ENCODE measurements around the gene CYB5RL. TPM values are rescaled to one million over a fixed set of nuclear protein-coding genes. Genes with fewer than 3 reads are reported as not detected.

CYB5RL gene
- total and polyA plus RNA-seq, 2 donors (not counting 3 experiments of a cell fraction or from before 2014, with no cell fraction given) = 5.8 to 8.6 TPM

DNA sequence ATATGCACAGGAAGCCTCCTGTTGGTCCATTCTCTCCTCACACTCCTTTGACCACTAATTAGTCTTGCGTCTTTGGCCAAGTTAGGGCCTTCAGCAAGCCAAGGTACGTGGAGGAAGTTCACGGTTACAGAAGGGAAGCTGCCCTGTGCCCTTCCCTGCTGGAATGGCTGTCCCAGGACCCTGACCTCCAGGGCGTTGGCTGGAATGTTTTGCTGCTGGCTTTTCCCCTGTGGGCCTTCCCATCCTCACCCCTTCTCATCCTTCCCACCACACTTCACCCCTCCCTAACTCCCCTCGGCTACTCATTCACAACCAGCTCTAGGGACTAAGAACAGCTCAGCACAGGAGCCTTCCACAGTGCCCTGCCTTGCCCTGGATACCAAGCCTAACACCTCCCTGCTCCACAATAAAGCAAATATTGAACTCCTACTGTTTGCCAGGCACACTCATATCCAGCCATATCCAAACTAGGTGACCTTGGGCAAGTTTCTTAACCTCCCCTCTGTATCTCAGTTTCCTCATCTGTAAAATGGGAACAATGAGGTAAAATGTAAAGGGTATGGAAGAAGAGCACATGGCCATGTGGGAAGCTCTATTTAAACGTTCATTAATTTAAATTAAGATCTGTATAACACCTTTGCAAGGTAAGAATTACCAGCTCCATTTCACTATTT is 38.2 kb downstream of the CYB5RL start:
- no peak overlapping the region for H3K27ac ChIP-seq (ENCODE audit: insufficient read depth, low read depth, low read length)
- ChIA-PET CTCF (interaction anchor here (1.1 kb wide), 1 partner anchor 20 kb away, joined by 3 read pairs; no protein-coding TSS in a partner anchor), POLR2A (no interaction called here)
- H3K9me1 ChIP-seq (replicated peaks; ENCODE audit: control insufficient read depth, extremely low read depth, insufficient read depth, low read length) = no peaks in the 10 kb centered on the region
- no peaks in the 10 kb centered on the region for H4K20me1 ChIP-seq (replicated peaks; ENCODE audit: control insufficient read depth, extremely low read depth, insufficient read depth, low read length)
- no peak for DNase-seq (ENCODE audit: low read depth, low spot score)
- no peaks in the 10 kb centered on the region for H3K27me3 ChIP-seq (ENCODE audit: control insufficient read depth in 2 of 2, insufficient read depth in 2 of 2, low read length in 2 of 2)
- intact Hi-C loops (cut with micrococcal nuclease) = no loop called here
- dilution Hi-C loops (cut with MboI; ENCODE audit: extremely low pct_ligation_motif_present, low sequenced_read_pairs) = no loop called here
- H3K9me3 ChIP-seq (replicated peaks; ENCODE audit: control insufficient read depth, insufficient read depth, low read length) = no peaks in the 10 kb centered on the region
- H2AFZ ChIP-seq (ENCODE audit: low read depth, low read length) = no peak overlapping the region
- no peak overlapping the region for H3K4me3 ChIP-seq (replicated peaks in 1 of 3; ENCODE audit: insufficient read depth in 1 of 3, low read depth in 1 of 3, low read length in 3 of 3)
- H3K4me2 ChIP-seq (ENCODE audit: insufficient read depth, low read length) = no peak overlapping the region
- no peak for FAIRE-seq
- no peaks in the 10 kb centered on the region for H3K36me3 ChIP-seq (ENCODE audit: control insufficient read depth in 2 of 2, extremely low read depth in 1 of 2, insufficient read depth in 2 of 2, low read length in 2 of 2)
- no TSS peak for BruUV-seq (replicated peaks)
- H3K9ac ChIP-seq (replicated peaks; ENCODE audit: extremely low read depth, insufficient read depth, low read length) = no peak overlapping the region
- H3K79me2 ChIP-seq (ENCODE audit: control insufficient read depth, insufficient read depth, low read length) = no peaks in the 10 kb centered on the region
- H3K4me1 ChIP-seq (ENCODE audit: control insufficient read depth, extremely low read depth, insufficient read depth, low read length) = no peaks in the 10 kb centered on the region
- TF ChIP-seq EZH2 (IDR thresholded peaks at IDR 0.05; ENCODE audit: borderline replicate concordance, low read depth, low read length, severe bottlenecking) = no peak
- no peak for TF ChIP-seq GATA2 (IDR thresholded peaks at IDR 0.05; ENCODE audit: insufficient read depth, insufficient read length, low read depth, low read length)
- no peak for TF ChIP-seq MYC (IDR thresholded peaks at IDR 0.05; ENCODE audit: low read depth, low read length)
- TF ChIP-seq, protein P1, sequence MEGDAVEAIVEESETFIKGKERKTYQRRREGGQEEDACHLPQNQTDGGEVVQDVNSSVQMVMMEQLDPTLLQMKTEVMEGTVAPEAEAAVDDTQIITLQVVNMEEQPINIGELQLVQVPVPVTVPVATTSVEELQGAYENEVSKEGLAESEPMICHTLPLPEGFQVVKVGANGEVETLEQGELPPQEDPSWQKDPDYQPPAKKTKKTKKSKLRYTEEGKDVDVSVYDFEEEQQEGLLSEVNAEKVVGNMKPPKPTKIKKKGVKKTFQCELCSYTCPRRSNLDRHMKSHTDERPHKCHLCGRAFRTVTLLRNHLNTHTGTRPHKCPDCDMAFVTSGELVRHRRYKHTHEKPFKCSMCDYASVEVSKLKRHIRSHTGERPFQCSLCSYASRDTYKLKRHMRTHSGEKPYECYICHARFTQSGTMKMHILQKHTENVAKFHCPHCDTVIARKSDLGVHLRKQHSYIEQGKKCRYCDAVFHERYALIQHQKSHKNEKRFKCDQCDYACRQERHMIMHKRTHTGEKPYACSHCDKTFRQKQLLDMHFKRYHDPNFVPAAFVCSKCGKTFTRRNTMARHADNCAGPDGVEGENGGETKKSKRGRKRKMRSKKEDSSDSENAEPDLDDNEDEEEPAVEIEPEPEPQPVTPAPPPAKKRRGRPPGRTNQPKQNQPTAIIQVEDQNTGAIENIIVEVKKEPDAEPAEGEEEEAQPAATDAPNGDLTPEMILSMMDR (IDR thresholded peaks at IDR 0.05; ENCODE audit: extremely low read depth in 1 of 2, insufficient read depth in 1 of 2, low read depth in 1 of 2, low read length in 2 of 2) = no peak
- no peak for TF ChIP-seq POLR2A (IDR thresholded peaks at IDR 0.05; ENCODE audit: low read depth, low read length)

DNA sequence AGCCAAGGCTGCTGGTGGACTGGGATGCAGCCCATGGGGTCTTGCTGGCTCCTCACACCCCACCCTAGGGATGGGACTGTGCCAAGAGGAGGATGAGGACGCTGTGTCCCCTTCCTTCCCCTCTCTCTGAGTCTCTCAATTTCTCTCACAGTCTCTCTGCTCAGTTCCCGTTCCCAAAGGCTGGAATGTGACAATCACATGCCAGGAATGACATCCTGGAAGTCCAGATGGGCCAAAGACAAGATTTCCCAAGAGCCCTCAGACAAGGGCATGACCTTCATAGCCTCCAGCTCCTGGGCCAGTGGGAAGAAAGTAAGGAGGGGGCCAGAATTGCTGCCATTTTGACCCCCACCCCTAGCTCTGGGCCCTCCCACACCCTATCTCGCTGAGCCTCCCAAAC is 39.5 kb downstream of the CYB5RL start:
- DNase-seq (ENCODE audit: low read depth, low spot score) (no peak), FAIRE-seq (no peak)
- dilution Hi-C loops (cut with MboI; ENCODE audit: extremely low pct_ligation_motif_present, low sequenced_read_pairs) = no loop called here
- no peaks in the 10 kb centered on the region for H3K36me3 ChIP-seq (ENCODE audit: control insufficient read depth in 2 of 2, extremely low read depth in 1 of 2, insufficient read depth in 2 of 2, low read length in 2 of 2)
- intact Hi-C loops (cut with micrococcal nuclease) = no loop called here
- TF ChIP-seq POLR2A (IDR thresholded peaks at IDR 0.05; ENCODE audit: low read depth, low read length) (no peak), POLR2AphosphoS5 (IDR thresholded peaks at IDR 0.05; ENCODE audit: insufficient read depth, low read depth, low read length) (no peak), EZH2 (IDR thresholded peaks at IDR 0.05; ENCODE audit: borderline replicate concordance, low read depth, low read length, severe bottlenecking) (no peak), MYC (IDR thresholded peaks at IDR 0.05; ENCODE audit: low read depth, low read length) (no peak), FOS (IDR thresholded peaks at IDR 0.05; ENCODE audit: borderline replicate concordance, insufficient read depth, low read length) (no peak), GATA2 (IDR thresholded peaks at IDR 0.05; ENCODE audit: insufficient read depth, insufficient read length, low read depth, low read length) (no peak), JUN (IDR thresholded peaks at IDR 0.05; ENCODE audit: borderline replicate concordance, insufficient read depth, insufficient read length, low read depth) (no peak)
- TF ChIP-seq, protein P1 (IDR thresholded peaks at IDR 0.05; ENCODE audit: extremely low read depth in 1 of 2, insufficient read depth in 1 of 2, low read depth in 1 of 2, low read length in 2 of 2) = no peak
- TF ChIP-seq, protein P2, sequence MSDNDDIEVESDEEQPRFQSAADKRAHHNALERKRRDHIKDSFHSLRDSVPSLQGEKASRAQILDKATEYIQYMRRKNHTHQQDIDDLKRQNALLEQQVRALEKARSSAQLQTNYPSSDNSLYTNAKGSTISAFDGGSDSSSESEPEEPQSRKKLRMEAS (IDR thresholded peaks at IDR 0.05; ENCODE audit: insufficient read depth, insufficient read length) = no peak
- H3K27me3 ChIP-seq (ENCODE audit: control insufficient read depth in 2 of 2, insufficient read depth in 2 of 2, low read length in 2 of 2) = no peaks in the 10 kb centered on the region
- no peaks in the 10 kb centered on the region for H3K79me2 ChIP-seq (ENCODE audit: control insufficient read depth, insufficient read depth, low read length)
- no peak overlapping the region for H2AFZ ChIP-seq (ENCODE audit: low read depth, low read length)
- no peak overlapping the region for H3K4me3 ChIP-seq (replicated peaks in 1 of 3; ENCODE audit: insufficient read depth in 1 of 3, low read depth in 1 of 3, low read length in 3 of 3)
- H3K27ac ChIP-seq (ENCODE audit: insufficient read depth, low read depth, low read length) = no peak overlapping the region
- CTCF ChIA-PET = interaction anchor here (1.2 to 1.3 kb wide), 2 partner anchors 13 to 39 kb away, joined by 3 read pairs; no protein-coding TSS in a partner anchor
- no TSS peak for BruUV-seq (replicated peaks)
- no peaks in the 10 kb centered on the region for H3K9me1 ChIP-seq (replicated peaks; ENCODE audit: control insufficient read depth, extremely low read depth, insufficient read depth, low read length)
- H3K4me1 ChIP-seq (ENCODE audit: control insufficient read depth, extremely low read depth, insufficient read depth, low read length) = no peaks in the 10 kb centered on the region
- no peaks in the 10 kb centered on the region for H4K20me1 ChIP-seq (replicated peaks; ENCODE audit: control insufficient read depth, extremely low read depth, insufficient read depth, low read length)
- H3K9me3 ChIP-seq (replicated peaks; ENCODE audit: control insufficient read depth, insufficient read depth, low read length) = no peaks in the 10 kb centered on the region
- no peak overlapping the region for H3K9ac ChIP-seq (replicated peaks; ENCODE audit: extremely low read depth, insufficient read depth, low read length)
- POLR2A ChIA-PET = no interaction called here
- no peak overlapping the region for H3K4me2 ChIP-seq (ENCODE audit: insufficient read depth, low read length)

Measured in endothelial cell of umbilical vein (primary cell).